ENCODE data around the gene GJB2.

DNA sequence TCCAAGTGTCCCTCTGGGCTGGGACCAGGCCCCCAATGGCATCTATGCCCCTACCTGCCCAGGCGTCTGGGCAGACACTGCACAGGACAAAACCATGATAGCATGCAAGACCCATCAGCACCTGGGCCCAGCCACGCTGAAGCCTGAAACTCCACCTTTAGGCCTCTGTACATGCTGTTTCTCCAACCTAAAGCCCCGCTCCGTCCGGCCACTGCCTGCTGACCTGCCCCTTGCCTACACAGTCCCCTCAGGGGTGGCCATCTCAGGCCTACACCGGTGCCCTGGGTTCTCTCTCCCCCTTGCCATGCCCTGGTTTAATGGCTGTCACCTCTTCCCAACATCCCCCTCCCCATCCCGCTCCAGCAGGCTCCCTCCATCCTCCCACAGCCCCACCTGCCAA, 47.2 kb downstream of the GJB2 start:
- TF ChIP-seq, protein P1, sequence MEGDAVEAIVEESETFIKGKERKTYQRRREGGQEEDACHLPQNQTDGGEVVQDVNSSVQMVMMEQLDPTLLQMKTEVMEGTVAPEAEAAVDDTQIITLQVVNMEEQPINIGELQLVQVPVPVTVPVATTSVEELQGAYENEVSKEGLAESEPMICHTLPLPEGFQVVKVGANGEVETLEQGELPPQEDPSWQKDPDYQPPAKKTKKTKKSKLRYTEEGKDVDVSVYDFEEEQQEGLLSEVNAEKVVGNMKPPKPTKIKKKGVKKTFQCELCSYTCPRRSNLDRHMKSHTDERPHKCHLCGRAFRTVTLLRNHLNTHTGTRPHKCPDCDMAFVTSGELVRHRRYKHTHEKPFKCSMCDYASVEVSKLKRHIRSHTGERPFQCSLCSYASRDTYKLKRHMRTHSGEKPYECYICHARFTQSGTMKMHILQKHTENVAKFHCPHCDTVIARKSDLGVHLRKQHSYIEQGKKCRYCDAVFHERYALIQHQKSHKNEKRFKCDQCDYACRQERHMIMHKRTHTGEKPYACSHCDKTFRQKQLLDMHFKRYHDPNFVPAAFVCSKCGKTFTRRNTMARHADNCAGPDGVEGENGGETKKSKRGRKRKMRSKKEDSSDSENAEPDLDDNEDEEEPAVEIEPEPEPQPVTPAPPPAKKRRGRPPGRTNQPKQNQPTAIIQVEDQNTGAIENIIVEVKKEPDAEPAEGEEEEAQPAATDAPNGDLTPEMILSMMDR (conservative IDR thresholded peaks at IDR 0.05) = no peak
- TF ChIP-seq EZH2 (IDR thresholded peaks at IDR 0.05; ENCODE audit: low read depth) = no peak

All from PC-9 (cell line).